ENCODE measurements around the gene RNF145.

DNA sequence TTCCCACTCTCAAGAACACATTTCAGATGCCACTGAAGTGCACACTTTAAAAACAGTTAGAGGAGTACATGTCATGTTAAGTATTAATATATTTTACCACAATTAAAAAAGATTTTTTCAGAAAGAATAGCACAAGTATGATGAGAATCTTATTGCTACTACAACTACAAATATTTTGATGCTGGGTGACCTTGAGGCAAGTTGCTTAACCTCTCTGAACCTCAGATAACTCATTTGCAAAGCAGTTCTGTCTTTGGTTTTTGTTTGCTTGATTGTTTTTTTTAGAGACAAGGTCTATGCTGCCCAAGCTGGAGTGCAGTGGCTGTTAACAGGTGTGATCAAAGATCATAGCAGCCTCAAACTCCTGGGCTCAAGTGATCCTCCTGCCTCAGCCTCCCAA is 95.9 kb downstream of the RNF145 start:
- TF ChIP-seq POLR2A (IDR thresholded peaks at IDR 0.05) (no peak), CTCF (IDR thresholded peaks at IDR 0.05 in 8 of 11, conservative IDR thresholded peaks at IDR 0.05 in 3 of 11) (no peak), POLR2AphosphoS5 (IDR thresholded peaks at IDR 0.05) (no peak)

Measured in spleen (tissue), 7 donors.